GM10266 (cell line): ENCODE results near the gene SPAST.
A peak's percentile ranks its signal among the peaks of the same experiment; 100 is the strongest.
"Not testable (repeated sequence)": the region's sequence is repeated elsewhere in the genome, so short reads cannot be mapped to it uniquely, and the experiment has no call there.

Experiments
- DNase-seq: peaks from one replicate; pipeline ENCODE4 v3.0.0; 2012; ENCODE audit errors: extremely low spot score
- TF ChIP-seq, protein P1 (sequence below): IDR thresholded peaks from 2 replicates; pipeline ENCODE4 v1.5.1; 2012; ENCODE audit warnings: mild to moderate bottlenecking, low read depth; ENCODE audit not compliant: control insufficient read depth, insufficient read depth; ENCODE audit errors: missing control alignments

The SPAST gene

DNA sequence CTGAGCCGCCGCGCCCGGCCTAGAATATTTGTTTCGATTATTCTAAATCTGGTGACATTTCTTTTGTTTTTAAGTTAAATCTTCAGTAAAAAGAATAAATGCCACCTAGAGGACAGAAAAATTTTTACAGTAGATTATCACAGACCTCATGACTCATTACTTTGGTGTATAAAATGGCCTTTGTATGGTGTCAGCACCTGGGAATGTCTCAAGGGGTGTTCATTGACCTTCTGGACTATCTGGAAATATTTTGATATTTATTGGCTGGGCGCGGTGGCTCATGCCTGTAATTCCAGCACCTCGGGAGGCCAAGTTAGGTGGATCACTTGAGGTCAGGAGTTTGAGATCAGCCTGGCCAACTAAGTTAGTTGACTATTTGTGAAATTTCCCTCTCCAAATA, 72.1 kb downstream of the SPAST start:
- TF ChIP-seq, protein P1, sequence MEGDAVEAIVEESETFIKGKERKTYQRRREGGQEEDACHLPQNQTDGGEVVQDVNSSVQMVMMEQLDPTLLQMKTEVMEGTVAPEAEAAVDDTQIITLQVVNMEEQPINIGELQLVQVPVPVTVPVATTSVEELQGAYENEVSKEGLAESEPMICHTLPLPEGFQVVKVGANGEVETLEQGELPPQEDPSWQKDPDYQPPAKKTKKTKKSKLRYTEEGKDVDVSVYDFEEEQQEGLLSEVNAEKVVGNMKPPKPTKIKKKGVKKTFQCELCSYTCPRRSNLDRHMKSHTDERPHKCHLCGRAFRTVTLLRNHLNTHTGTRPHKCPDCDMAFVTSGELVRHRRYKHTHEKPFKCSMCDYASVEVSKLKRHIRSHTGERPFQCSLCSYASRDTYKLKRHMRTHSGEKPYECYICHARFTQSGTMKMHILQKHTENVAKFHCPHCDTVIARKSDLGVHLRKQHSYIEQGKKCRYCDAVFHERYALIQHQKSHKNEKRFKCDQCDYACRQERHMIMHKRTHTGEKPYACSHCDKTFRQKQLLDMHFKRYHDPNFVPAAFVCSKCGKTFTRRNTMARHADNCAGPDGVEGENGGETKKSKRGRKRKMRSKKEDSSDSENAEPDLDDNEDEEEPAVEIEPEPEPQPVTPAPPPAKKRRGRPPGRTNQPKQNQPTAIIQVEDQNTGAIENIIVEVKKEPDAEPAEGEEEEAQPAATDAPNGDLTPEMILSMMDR, result peak; percentile 11
- DNase-seq, result peak; percentile 31

DNA sequence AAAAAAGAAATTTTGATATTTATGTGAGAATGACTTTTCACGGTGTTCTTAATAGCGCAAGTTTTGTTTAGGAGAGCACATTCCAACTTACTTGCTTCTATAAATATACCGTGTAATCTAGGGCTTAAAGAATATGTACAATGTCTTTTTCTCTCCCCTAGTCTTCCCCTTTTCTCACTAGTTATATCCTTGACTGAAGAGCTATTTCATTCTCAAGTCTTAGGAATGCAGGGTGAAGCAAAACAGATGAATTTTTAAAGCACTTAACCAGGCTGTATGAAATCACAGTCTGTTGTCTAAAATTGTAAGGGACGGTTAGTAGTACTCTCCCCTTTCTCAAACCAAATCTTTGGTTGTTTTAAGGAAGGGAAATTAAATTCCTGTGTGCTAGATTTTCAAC, 72.7 kb downstream of the SPAST start:
- no peak for DNase-seq
- TF ChIP-seq, protein P1, result no peak

DNA sequence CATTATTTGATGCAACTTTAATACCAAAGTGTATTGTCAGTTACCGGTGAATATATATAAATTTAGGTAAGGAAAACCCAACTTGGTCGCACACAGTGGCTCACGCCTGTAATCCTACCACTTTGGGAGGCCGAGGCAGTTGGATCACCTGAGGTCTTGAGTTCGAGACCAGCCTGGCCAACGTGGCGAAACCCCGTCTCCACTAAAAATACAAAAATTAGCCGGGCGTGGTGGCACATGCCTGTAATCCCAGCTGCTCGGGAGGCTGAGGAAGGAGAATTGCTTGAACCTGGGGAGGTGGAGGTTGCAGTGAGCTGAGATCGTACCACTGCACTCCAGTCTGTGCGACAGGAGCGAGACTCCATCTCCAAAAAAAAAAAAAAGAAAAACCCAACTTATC, 88.2 kb downstream of the SPAST start:
- DNase-seq, result not testable (repeated sequence)

DNA sequence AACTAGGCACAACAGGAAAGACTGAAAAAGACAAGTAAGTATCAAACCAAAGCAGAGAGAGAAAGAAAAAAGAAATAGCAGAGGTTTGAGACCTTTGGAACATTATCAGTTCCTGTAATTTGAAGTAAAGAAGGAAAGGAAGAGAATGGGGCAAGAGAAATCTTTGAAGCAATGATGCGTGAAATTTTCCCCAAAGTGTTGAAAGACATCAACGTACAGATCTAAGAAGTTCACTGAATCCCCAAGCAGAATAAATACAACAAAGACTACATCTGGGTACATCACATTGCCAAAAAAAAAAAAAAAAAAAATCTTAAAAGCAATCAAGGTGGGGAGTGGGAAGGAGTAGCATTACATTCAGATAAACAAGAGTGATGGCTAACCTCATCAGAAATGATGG, 96.3 kb downstream of the SPAST start:
- no peak for DNase-seq
- TF ChIP-seq, protein P1, result no peak

DNA sequence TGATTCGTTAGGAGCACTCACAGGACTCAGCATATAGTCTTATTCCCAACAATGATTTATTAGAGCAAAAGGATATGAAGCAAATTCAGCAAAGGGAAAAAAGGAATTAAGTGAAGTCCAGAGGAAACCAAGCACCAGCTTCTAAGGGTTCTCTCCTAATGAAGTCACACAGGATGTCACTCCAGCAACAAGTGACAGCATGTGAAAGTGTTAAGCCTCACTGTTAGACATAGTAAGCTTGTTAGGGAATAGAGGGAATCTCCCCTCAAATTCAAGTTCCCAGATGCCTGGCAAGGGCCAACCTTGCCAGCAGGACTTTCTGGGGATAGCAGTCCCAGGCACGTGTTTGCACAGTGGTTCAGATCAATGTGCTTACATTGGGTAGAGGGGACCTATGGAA, 97.9 kb downstream of the SPAST start:
- DNase-seq, result no peak
- TF ChIP-seq, protein P1, result no peak

DNA sequence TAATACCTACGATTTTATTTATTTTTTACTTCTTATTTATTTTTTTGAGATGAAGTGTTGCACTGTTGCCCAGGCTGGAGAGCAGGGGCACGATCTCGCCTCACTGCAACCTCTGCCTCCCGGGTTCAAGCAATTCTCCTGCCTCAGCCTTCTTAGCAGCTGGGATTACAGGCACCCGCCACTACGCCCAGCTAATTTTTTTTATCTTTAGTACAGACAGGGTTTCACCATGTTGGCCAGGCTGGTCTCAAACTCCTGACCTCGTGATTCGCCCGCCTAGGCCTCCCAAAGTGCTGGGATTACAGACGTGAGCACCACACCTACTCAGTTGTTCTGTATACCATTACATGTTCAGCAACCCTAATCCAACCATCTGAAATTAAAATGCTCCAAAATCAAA, 100.9 kb downstream of the SPAST start:
- DNase-seq, result not testable (repeated sequence)

DNA sequence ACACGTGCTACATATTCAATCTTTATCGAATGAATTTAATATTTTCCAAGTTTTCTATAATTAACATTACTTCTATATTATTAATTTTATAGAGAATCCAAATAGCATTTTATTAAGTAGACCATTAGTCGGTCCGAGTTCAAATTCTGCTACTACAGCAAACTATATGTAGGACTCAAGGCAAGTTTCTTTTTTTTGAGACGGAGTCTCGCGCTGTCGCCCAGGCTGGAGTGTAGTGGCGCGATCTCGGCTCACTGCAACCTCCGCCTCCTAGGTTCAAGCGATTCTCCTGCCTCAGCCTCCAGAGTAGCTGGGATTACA, 101.6 kb downstream of the SPAST start:
- not testable (repeated sequence) for DNase-seq

DNA sequence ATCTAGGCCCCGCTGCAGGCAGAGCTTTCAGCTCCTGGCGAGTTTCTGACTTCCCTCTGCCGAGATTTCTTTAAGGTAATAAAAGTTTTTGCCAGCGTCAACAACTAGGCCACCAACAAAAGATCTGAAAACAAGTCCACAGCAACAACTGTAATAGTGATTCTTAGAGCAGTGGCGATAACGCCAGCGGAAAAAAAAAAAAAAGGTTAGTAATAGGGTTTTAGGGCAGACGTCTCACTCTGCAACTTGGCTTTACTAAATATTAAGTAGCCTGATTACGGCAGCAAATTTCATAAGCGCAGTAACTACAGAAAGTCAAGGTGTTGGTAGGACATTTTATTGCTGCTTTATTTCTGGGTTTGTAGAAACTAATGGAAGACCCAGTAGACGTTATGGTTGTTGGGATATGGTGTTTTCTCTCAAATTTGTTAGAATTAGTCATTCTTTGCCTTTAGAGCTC, 102.8 kb downstream of the SPAST start:
- TF ChIP-seq, protein P1, result no peak
- no peak for DNase-seq

DNA sequence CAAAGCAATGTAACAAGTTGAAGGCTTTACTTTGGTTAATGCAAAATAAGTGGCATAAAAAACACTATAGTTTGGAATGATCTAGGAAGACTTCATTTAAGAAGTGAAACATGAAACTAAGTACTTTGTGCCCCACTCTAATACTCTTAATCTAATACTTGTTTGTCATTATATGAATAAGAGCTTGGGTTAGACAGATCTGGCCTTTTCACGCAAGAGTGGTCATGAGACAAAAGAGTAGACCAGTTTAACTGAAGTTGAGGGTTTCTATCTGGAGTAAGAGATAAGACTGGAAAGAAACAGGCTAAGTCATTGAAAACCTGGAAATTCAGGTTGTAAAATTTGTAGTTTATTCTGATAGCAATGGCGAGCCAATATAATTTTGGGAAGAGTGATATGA, 105.2 kb downstream of the SPAST start:
- peak; percentile 14 for DNase-seq
- TF ChIP-seq, protein P1, result no peak
